SK-N-SH treated with all-trans-retinoic acid at 6 μM for 48 hours (cell line): Measurements from ENCODE around the gene TNFRSF8.

Experiments
- ATAC-seq: fragments of 200-7000 bp; cut with Tn5 transposase; 3 replicates; pipeline ENCODE4 v1.9.1; 2020; ENCODE audit warnings: mild to moderate bottlenecking, moderate library complexity
- ARNTL ChIP-seq: fragments of 450-650 bp; formaldehyde crosslinking; IDR thresholded peaks from 2 replicates; pipeline ENCODE4 v1.5.0; 2020; ENCODE audit warnings: low read depth, mild to moderate bottlenecking, moderate library complexity, borderline replicate concordance
- CREB5 ChIP-seq: fragments of 250-450 bp; sonication (Bioruptor Pico); IDR thresholded peaks from 2 replicates; pipeline ENCODE4 v1.5.1; 2020; ENCODE audit warnings: low read depth, mild to moderate bottlenecking, moderate library complexity
- CSDC2 ChIP-seq: fragments of 250-450 bp; sonication (Bioruptor Pico); IDR thresholded peaks from 2 replicates; pipeline ENCODE4 v1.5.0; 2020; ENCODE audit warnings: mild to moderate bottlenecking, moderate library complexity
- CSRNP3 ChIP-seq: fragments of 250-450 bp; sonication (Bioruptor Pico); IDR thresholded peaks from 2 replicates; pipeline ENCODE4 v1.5.1; 2021; ENCODE audit warnings: mild to moderate bottlenecking, moderate library complexity
- GLIS3 ChIP-seq: fragments of 250-450 bp; sonication (Bioruptor Pico); IDR thresholded peaks from 2 replicates; pipeline ENCODE4 v1.5.0; 2020; ENCODE audit warnings: mild to moderate bottlenecking, moderate library complexity
- ISL1 ChIP-seq: fragments of 250-450 bp; sonication (Bioruptor Pico); IDR thresholded peaks from 2 replicates; pipeline ENCODE4 v2.1.2; 2022; ENCODE audit warnings: mild to moderate bottlenecking, moderate library complexity
- OSR1 ChIP-seq: fragments of 250-450 bp; sonication (Bioruptor Pico); IDR thresholded peaks from 2 replicates; pipeline ENCODE4 v1.8.0; 2022; ENCODE audit warnings: moderate library complexity, mild to moderate bottlenecking, inconsistent platforms
- PATZ1 ChIP-seq: fragments of 250-450 bp; sonication (Bioruptor Pico); IDR thresholded peaks from 2 replicates; pipeline ENCODE4 v1.8.0; 2020; ENCODE audit warnings: mild to moderate bottlenecking, moderate library complexity, borderline replicate concordance
- POU6F1 ChIP-seq: fragments of 250-450 bp; sonication (Bioruptor Pico); IDR thresholded peaks from 2 replicates; pipeline ENCODE4 v1.8.0; 2021; ENCODE audit warnings: low read depth, mild to moderate bottlenecking, moderate library complexity, borderline replicate concordance
- PPARA ChIP-seq: fragments of 250-450 bp; sonication (Bioruptor Pico); IDR thresholded peaks from 2 replicates; pipeline ENCODE4 v1.5.0; 2020; ENCODE audit warnings: mild to moderate bottlenecking, borderline replicate concordance
- RARB ChIP-seq: fragments of 250-450 bp; sonication (Bioruptor Pico); IDR thresholded peaks from 2 replicates; pipeline ENCODE4 v1.8.0; 2021; ENCODE audit warnings: mild to moderate bottlenecking, moderate library complexity
- SNAI2 ChIP-seq: fragments of 250-450 bp; sonication (Bioruptor Pico); IDR thresholded peaks from 2 replicates; pipeline ENCODE4 v1.5.0; 2020; ENCODE audit warnings: mild to moderate bottlenecking, moderate library complexity
- TCF4 ChIP-seq: fragments of 250-450 bp; sonication (Bioruptor Pico); IDR thresholded peaks from 2 replicates; pipeline ENCODE4 v1.8.0; 2021; ENCODE audit warnings: mild to moderate bottlenecking, moderate library complexity, borderline replicate concordance
- TOX ChIP-seq: fragments of 250-450 bp; sonication (Bioruptor Pico); IDR thresholded peaks from 2 replicates; pipeline ENCODE4 v1.8.0; 2021; ENCODE audit warnings: mild to moderate bottlenecking, moderate library complexity, borderline replicate concordance
- TSHZ2 ChIP-seq: fragments of 250-450 bp; sonication (Bioruptor Pico); IDR thresholded peaks from 2 replicates; pipeline ENCODE4 v1.5.0; 2020; ENCODE audit warnings: mild to moderate bottlenecking, moderate library complexity
- ZC3H10 ChIP-seq: fragments of 250-450 bp; sonication (Bioruptor Pico); IDR thresholded peaks from 2 replicates; pipeline ENCODE4 v1.5.1; 2021; ENCODE audit warnings: mild to moderate bottlenecking, moderate library complexity
- ZFP3 ChIP-seq: fragments of 250-450 bp; sonication (Bioruptor Pico); IDR thresholded peaks from 2 replicates; pipeline ENCODE4 v1.5.0; 2020; ENCODE audit warnings: mild to moderate bottlenecking, moderate library complexity
- ZFP30 ChIP-seq: fragments of 450-650 bp; formaldehyde crosslinking; IDR thresholded peaks from 2 replicates; pipeline ENCODE4 v1.5.0; 2022; ENCODE audit warnings: mild to moderate bottlenecking, moderate library complexity
- ZNF565 ChIP-seq: fragments of 450-650 bp; formaldehyde crosslinking; conservative IDR thresholded peaks from 2 replicates; pipeline ENCODE4 v1.5.0; 2020; ENCODE audit warnings: low read depth, mild to moderate bottlenecking, moderate library complexity
- ZNF70 ChIP-seq: fragments of 450-650 bp; formaldehyde crosslinking; IDR thresholded peaks from 2 replicates; pipeline ENCODE4 v1.5.0; 2020; ENCODE audit warnings: mild to moderate bottlenecking, moderate library complexity

TNFRSF8 gene

GRCh38 chr1:12180903-12181302, 117.8 kb downstream of the TNFRSF8 start:
- TF ChIP-seq POU6F1 = no peak
- TF ChIP-seq PPARA = no peak
- no peak for TF ChIP-seq CSDC2 (CRISPR knock-in tag)
- no peak for TF ChIP-seq PATZ1
- no peak for TF ChIP-seq ZFP30
- no peak for TF ChIP-seq ZNF70 (CRISPR knock-in tag)
- no peak for TF ChIP-seq CSRNP3 (CRISPR knock-in tag)
- ATAC-seq = no peak

- TF ChIP-seq OSR1 (CRISPR knock-in tag) (no peak), ZFP3 (CRISPR knock-in tag) (no peak), SNAI2 (no peak), ZC3H10 (CRISPR knock-in tag) (no peak), CREB5 (no peak), CSDC2 (CRISPR knock-in tag) (no peak), PPARA (no peak), TSHZ2 (CRISPR knock-in tag) (no peak), PATZ1 (no peak), RARB (no peak), ARNTL (CRISPR knock-in tag) (no peak), TCF4 (CRISPR knock-in tag) (no peak), TOX (CRISPR knock-in tag) (no peak), GLIS3 (CRISPR knock-in tag) (no peak), ZNF70 (CRISPR knock-in tag) (no peak), ISL1 (CRISPR knock-in tag) (no peak), POU6F1 (no peak), CSRNP3 (CRISPR knock-in tag) (no peak), ZFP30 (no peak), ZNF565 (no peak)
- TF ChIP-seq, all 23 proteins: peak for 0
- no peak for ATAC-seq
These were observed 118.5 kb downstream of the TNFRSF8 start for GRCh38 chr1:12181568-12181967.
